ENCODE data around the gene ZBTB21. TPM values are rescaled to one million over a fixed set of nuclear protein-coding genes. Genes with fewer than 3 reads are reported as not detected.

ZBTB21 gene
- total and polyA plus RNA-seq, 9 of the 15 experiments (the other 6 are each of a cell fraction or from before 2014, with no cell fraction given) = 2.2 to 15.2 (median 8.7) TPM

DNA sequence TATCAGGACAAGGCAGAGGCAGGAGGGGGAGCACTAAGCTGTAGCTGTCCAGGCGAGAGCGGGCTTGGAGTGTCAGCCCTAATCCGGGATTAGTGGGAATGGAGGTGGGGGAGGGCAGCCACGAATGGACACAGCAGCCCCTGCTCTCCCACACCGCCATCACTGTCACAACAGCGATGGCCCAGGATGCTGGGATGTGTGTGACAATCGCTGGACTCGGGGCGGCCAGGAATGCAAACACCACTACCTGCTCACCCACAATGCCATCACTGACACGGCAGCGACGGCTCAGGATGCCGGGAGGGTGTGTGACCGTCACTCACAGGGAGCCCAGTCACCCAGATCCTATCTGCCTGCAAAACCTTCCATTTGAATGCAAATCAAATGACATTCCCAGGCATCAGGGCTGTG is 59.2 kb downstream of the ZBTB21 start:
- intact Hi-C loops (cut with micrococcal nuclease) = no loop called here

More for the DNA sequence above, 59.2 kb downstream of the ZBTB21 start:
- 72% methylated on average over 13 of the region's 14 CpGs for WGBS (ENCODE audit: insufficient coverage, low coverage, missing lambda C conversion rate)
- H3K27me3 ChIP-seq (ENCODE audit: control insufficient read depth in 2 of 2, insufficient read depth in 2 of 2, low read length in 2 of 2) = 0 out of 5 replicates have a peak, but pooled peaks cover 0 to 4% of the 10 kb centered on the region in 2 experiments
- ATAC-seq (no peak), DNase-seq (ENCODE audit: extremely low read depth in 1 of 4, low spot score in 3 of 4) (no peak), FAIRE-seq (no peak)
- H2AFZ ChIP-seq (ENCODE audit: low read depth, low read length) = no peak overlapping the region
- peak overlapping the region in 1 of 2 experiments; percentile 80; a peak in 2 of 4 replicates for H3K9ac ChIP-seq (ENCODE audit: insufficient read depth in 1 of 2, low read depth in 2 of 2, low read length in 2 of 2)
- H3K27ac ChIP-seq (ENCODE audit: extremely low read depth, low read depth, low read length) = no peak overlapping the region
- H4K20me1 ChIP-seq (replicated peaks; ENCODE audit: control insufficient read depth, insufficient read depth, low read length) = peaks cover 17% of the 10 kb centered on the region; the same call in 1 of the 2 replicates
- H3K4me3 ChIP-seq = no peak overlapping the region
- H3K79me2 ChIP-seq (ENCODE audit: control insufficient read depth, insufficient read depth, low read length) = peaks cover 37% of the 10 kb centered on the region
- H3K9me1 ChIP-seq (ENCODE audit: control insufficient read depth, insufficient read depth, low read length) = no peaks in the 10 kb centered on the region
- CTCF ChIA-PET (ENCODE audit: low intra/inter-chr PET ratio) = no interaction called here
- no peak overlapping the region for H3K4me2 ChIP-seq (ENCODE audit: insufficient read depth, low read length)
- H3K36me3 ChIP-seq (ENCODE audit: control insufficient read depth, insufficient read depth, low read length) = peaks cover 7% of the 10 kb centered on the region; the same call in 2 of the 3 replicates
- TF ChIP-seq CBX5 (IDR thresholded peaks at IDR 0.05; ENCODE audit: borderline replicate concordance, low read depth) = no peak
- TF ChIP-seq, protein P1, sequence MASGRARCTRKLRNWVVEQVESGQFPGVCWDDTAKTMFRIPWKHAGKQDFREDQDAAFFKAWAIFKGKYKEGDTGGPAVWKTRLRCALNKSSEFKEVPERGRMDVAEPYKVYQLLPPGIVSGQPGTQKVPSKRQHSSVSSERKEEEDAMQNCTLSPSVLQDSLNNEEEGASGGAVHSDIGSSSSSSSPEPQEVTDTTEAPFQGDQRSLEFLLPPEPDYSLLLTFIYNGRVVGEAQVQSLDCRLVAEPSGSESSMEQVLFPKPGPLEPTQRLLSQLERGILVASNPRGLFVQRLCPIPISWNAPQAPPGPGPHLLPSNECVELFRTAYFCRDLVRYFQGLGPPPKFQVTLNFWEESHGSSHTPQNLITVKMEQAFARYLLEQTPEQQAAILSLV (tag; IDR thresholded peaks at IDR 0.05) = no peak
- TF ChIP-seq NELFE (IDR thresholded peaks at IDR 0.05; ENCODE audit: insufficient read depth, insufficient read length) = no peak
- no peak for TF ChIP-seq RB1 (IDR thresholded peaks at IDR 0.05; ENCODE audit: low read depth)
- TF ChIP-seq, protein P2, sequence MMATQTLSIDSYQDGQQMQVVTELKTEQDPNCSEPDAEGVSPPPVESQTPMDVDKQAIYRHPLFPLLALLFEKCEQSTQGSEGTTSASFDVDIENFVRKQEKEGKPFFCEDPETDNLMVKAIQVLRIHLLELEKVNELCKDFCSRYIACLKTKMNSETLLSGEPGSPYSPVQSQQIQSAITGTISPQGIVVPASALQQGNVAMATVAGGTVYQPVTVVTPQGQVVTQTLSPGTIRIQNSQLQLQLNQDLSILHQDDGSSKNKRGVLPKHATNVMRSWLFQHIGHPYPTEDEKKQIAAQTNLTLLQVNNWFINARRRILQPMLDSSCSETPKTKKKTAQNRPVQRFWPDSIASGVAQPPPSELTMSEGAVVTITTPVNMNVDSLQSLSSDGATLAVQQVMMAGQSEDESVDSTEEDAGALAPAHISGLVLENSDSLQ (IDR thresholded peaks at IDR 0.05) = peak; percentile 15; the same call in 1 of the 2 replicates
- TF ChIP-seq RBFOX2 (IDR thresholded peaks at IDR 0.05; ENCODE audit: low read depth, low read length) = peak; percentile 48; the same call in 1 of the 2 replicates
- no TSS peak for BruUV-seq (replicated peaks)
- peaks cover 23 to 53% of the 10 kb centered on the region in 2 experiments for H3K4me1 ChIP-seq (replicated peaks in 1 of 2; ENCODE audit: control insufficient read depth in 2 of 2, insufficient read depth in 2 of 2, low read length in 2 of 2)
- in situ Hi-C loops (cut with MboI) = no loop called here
- no peaks in the 10 kb centered on the region for H3K9me3 ChIP-seq (replicated peaks; ENCODE audit: control insufficient read depth, insufficient read depth, low read depth, low read length)
- POLR2A ChIA-PET = no interaction called here

All from K562 (cell line).